Skeletal muscle satellite cell (primary cell): ENCODE data around the gene SETD3. TPM values are rescaled to one million over a fixed set of nuclear protein-coding genes. Genes with fewer than 3 reads are reported as not detected.

ENCODE experiments used
- small RNA-seq: library from RNA; depleted of rRNA; stranded (forward); fragments of <200 nt; gene quantifications from one replicate; pipeline ENCODE3, GENCODE V24; 2012

The SETD3 gene

Small RNA genes lying within 50 kb of the gene (small RNA-seq; reads per million reads assigned to genes)
- gene RNU6-91P = not detected
